Nucleus accumbens (tissue), 56 donors: ENCODE data around the gene CCDC186.

ENCODE experiments used
- DNase-seq, 56 donors: peaks; one replicate each; lab custom pipeline; 2025; lab: John Stamatoyannopoulos, UW

CCDC186 gene

GRCh38 chr10:114173921-114174694 lies at the start of gene CCDC186:
CCDC186 (minus strand) TSS chr10:114174203; CDS start chr10:114163268, 10,935 bp downstream.
- DNase-seq = peak; percentile 44 to 96 (median 86)

- no peak for DNase-seq
Observed at GRCh38 chr10:114223066-114223465, 49.1 kb upstream of the CCDC186 start.

DNA sequence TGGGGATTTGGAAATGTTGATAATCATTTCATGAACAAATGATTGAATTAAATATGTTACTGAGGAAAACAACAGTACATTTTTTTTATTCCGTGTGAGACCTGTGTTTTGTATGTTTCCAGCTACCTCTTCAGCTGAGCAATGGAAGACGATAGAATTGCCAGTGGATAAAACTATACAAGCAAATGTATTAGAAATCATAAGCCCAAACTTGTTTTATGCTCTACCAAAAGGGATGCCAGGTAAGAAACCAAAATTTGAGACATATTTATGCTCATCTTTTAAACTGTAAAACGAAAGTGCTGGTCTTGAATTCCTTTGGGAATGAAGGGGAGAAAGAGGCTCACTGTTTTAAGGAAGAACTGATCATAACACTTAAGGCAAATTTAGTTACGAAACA lies 47.2 kb upstream of the CCDC186 start:
- no peak for DNase-seq

- DNase-seq = no peak
Observed at GRCh38 chr10:114220281-114220680, 46.3 kb upstream of the CCDC186 start.

GRCh38 chr10:114215033-114215432 lies 41.0 kb upstream of the CCDC186 start:
- no peak for DNase-seq

GRCh38 chr10:114212153-114212552 lies 38.1 kb upstream of the CCDC186 start:
- DNase-seq = no peak

DNA sequence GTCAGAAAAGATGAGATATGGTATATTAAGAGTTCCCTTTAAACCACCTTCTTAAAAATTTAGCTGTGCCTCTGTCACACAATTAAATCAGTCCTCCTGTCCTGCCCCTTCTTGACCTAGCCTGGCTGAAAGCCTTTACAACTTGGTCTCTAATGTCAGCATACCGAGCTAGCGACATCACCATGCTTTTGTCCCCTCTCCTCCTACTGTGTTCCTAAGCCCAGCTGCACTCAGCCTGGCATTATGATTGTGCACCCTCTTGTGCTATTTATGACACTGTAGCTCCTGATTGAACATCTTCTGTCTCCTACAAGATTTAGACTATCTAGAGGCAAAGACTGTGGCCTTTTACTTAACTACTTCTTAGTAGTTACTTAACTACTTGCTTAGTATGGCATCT lies 34.3 kb upstream of the CCDC186 start:
- DNase-seq = no peak

DNA sequence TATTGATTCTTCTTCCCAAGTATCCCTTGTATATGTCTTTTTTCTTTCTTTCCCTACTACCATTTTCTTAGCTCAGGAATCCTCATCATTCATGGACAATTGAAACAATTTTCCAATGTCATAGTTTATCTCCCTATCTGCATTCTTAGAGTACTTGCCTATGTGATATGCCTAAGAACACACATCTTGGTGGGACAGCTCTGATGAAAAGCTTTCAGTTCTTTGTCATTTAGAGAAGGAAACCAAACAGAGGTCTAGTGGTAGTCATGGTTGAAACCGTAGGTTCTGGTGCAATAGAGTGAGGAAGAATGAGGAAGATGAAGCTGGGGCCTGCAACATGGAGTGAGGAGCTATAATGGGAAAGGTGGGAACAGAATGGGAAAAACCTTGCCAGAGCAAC lies 33.3 kb upstream of the CCDC186 start:
- DNase-seq = no peak

GRCh38 chr10:114206902-114207301 lies 32.9 kb upstream of the CCDC186 start:
- no peak for DNase-seq

- no peak for DNase-seq
Observed at GRCh38 chr10:114202812-114203211, 28.8 kb upstream of the CCDC186 start.

DNA sequence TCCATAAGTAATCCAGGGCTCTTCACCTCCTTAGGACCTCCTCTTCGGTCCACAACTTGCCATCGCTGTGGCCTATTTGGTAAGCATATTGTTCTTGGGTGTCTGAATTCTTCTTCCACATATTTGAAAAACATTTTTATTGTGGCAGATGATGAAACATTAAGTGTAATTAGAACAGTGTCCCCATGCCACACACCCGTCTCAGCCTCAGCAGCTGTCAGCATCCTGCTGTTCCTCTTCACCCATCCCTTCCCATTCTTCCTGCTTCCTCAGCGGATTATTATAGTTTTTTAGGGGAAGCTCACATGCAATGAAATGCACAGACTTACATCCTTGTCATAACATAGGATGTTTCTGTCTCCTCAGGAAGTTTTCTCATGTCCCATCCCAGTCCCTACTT lies 25.2 kb upstream of the CCDC186 start:
- no peak for DNase-seq

DNA sequence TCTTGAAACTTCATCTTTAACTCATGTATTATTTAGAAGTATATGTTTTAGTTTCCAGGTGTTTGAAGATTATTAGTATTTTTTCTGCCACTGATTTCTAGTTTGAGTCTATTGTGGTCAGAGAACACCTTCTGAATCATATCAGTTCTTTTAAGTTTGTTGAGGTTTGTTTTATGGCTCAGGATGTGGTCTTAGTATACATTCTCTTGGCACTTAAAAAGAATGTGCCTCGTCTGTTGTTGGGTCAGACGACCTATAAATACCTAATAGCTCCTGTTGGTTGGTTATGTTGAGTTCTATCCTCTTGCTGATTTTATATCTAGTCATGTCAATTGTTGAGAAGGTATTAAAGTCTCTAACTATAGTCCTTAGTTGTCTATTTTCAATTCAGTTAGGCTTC lies 21.1 kb upstream of the CCDC186 start:
- DNase-seq = no peak

- no peak for DNase-seq
Observed at GRCh38 chr10:114189700-114190099, 15.7 kb upstream of the CCDC186 start.

GRCh38 chr10:114188900-114189299 lies 14.9 kb upstream of the CCDC186 start:
- no peak for DNase-seq

DNA sequence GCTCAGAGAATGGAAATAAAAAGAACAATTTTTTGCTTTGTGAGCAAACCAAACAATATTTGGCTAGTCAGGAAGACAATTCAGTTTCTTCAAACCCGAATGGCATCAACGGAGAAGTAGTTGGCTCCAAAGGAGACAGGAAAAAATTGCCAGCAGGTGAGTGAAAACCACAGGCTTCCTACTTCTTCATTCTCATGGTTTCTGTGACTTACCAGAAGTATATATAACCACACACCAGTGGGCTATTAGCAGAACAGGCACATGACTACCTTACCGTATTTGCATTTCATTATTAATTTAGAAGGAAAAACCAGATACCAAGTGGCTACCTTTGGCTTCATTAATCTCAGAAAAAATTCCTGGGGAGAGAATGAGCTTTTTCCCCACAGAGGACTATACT lies 14.0 kb upstream of the CCDC186 start:
- DNase-seq = no peak

GRCh38 chr10:114184276-114184675 lies 10.3 kb upstream of the CCDC186 start:
- no peak for DNase-seq

DNA sequence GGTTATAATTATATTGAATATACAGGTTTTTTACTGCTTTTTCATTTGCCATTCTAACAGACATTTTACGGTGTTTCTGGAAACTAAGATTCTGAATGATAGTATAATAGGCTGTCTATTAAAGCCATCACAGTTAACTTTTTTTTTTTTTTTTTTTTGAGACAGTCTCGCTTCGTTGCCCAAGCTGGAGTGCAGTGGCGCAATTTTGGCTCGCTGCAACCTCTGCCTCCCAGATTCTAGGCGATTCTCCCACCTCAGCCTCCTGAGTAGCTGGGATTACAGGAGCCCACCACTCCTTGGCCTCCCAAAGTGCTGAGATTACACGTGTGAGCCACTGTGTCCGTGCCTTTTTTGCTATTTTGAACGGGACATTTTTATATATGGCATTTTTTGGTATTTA lies 9.6 kb upstream of the CCDC186 start:
- no peak for DNase-seq

DNA sequence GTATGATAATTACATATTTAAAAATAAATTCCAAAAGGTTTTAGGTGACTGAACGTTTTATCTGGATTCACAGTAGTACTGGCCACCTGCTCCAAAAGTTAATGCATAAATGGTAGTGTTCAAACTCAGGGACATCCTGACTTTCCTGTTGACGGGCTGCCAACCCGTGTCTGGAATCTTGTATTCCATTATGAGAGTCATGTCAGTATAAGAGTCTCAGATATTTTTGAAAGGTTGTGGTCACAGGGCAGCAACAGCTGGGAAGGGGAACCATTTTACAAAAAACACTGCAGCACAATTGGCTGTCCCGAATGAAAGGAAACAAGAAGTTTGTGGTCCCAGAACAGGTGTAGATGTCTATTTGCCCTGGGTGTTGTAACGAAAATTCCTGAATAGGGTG lies 8.0 kb upstream of the CCDC186 start:
- DNase-seq = no peak

GRCh38 chr10:114180937-114181336 lies 6.9 kb upstream of the CCDC186 start:
- DNase-seq = no peak

DNA sequence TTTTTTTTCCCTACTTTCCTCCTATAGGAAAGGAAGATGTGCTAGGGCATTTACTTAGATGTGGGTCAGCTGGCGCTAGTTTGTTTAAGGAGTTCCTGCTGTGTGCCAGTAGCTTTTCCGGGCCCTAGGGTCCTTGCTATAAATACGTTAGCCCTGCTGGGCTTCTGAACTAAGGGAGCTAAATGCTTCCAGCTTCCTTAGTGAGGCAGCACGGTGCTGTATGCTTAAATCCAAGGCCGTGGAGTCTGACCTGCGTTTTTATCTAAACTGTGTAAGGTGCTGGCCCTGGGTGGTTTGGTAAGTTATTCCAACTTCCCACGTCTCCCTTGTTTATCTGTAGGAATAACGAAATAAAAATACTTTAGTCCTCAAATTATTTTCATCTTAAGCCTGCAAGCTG lies 5.7 kb upstream of the CCDC186 start:
- DNase-seq = no peak

GRCh38 chr10:114179148-114179547 lies 5.1 kb upstream of the CCDC186 start, which contains the start of gene TDRD1:
TDRD1 (plus strand) TSS chr10:114179353; CDS start chr10:114187832, 8,479 bp downstream.
- no peak for DNase-seq

DNA sequence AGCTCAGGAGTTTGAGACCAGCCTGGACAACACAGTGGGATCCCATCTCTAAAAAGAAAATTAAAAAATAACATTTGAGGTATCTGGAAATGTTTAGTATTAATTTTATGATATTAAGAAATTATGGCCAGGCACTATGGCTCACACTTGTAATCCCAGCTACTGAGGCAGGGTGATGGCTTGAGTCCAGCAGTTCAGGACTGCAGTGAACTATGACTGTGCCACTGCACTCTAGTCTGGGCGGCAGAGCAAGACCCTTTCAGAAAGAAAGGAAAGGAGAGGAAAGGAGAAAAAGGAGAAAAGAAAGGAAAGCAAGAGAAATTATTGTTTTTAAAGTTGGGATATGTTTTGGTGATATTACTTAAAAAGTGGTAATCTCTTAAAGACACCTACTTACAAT lies 2.5 kb upstream of the CCDC186 start:
- DNase-seq = no peak

GRCh38 chr10:114175667-114176066 lies 1.7 kb upstream of the CCDC186 start:
- no peak for DNase-seq
